ENCODE results near the gene KRT6C. TPM values are rescaled to one million over a fixed set of nuclear protein-coding genes. Genes with fewer than 3 reads are reported as not detected.

The KRT6C gene
- polyA plus RNA-seq, 1 experiment = not detected

DNA sequence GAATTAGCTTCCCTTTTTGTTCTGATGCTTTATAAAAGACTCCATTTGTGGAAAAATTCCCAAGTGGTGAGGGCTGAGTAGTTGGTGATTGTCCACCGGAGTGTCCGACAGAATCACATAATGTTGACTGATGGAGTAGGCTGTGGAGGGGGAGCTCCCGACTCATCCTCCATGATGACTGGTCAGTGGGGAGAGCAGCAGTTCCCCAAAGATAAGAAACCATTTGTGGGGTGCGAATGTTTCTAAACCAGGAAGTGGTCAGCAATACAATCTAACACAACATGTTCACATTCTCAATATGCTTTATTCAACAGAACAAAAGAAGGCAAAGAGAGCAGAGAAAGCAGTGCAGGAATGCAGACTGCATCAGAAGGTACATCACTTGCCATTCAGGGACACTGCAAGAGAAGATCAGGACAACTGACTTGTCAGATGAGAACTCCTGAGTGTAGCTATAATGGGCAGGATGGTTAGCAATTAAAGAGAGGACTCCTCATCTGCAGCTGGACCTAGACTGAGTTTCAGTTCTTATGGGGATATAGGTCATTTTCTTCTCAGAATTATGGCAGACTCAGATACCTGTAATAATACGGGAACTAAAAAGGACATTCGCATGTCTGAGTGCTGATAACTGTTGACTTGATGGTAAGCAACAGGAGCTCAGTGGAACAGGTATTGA is 27.1 kb downstream of the KRT6C start:
- peaks cover 5% of the 10 kb centered on the region for H3K27me3 ChIP-seq (ENCODE audit: control insufficient read depth, insufficient read depth, low read length)
- TF ChIP-seq, protein P1, sequence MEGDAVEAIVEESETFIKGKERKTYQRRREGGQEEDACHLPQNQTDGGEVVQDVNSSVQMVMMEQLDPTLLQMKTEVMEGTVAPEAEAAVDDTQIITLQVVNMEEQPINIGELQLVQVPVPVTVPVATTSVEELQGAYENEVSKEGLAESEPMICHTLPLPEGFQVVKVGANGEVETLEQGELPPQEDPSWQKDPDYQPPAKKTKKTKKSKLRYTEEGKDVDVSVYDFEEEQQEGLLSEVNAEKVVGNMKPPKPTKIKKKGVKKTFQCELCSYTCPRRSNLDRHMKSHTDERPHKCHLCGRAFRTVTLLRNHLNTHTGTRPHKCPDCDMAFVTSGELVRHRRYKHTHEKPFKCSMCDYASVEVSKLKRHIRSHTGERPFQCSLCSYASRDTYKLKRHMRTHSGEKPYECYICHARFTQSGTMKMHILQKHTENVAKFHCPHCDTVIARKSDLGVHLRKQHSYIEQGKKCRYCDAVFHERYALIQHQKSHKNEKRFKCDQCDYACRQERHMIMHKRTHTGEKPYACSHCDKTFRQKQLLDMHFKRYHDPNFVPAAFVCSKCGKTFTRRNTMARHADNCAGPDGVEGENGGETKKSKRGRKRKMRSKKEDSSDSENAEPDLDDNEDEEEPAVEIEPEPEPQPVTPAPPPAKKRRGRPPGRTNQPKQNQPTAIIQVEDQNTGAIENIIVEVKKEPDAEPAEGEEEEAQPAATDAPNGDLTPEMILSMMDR (IDR thresholded peaks at IDR 0.05; ENCODE audit: low read depth, low read length) = no peak
- H3K4me3 ChIP-seq (ENCODE audit: low read depth, low read length) = no peak overlapping the region
- DNase-seq (ENCODE audit: low read depth, low spot score) = no peak
- no peak overlapping the region for H3K27ac ChIP-seq (ENCODE audit: low read depth, low read length)
- ChIA-PET CTCF (no interaction called here), POLR2A (no interaction called here)
- no peaks in the 10 kb centered on the region for H3K9me3 ChIP-seq (ENCODE audit: control insufficient read depth, insufficient read depth, low read length)

DNA sequence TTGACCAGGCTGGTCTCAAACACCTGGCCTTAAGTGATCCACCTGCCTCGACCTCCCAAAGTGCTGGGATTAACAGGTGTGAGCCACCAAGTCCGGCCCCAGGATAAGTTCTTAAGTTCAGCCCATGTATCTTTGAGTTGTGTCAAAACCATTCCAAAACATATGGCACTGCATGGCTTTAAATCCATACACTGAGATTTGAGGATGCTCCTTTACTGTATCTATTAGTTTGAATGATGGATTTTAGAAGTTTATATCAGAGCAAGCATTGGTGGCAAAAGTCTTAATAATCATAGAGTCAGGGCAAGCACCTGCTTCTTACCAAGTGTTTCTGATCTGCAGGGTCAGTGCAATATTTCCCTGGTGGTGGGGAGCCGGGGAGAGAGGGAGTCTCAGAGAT is 27.7 kb downstream of the KRT6C start:
- Histone ChIP-seq H3K27me3 (ENCODE audit: control insufficient read depth, insufficient read depth, low read length) (peaks cover 5% of the 10 kb centered on the region), H3K9me3 (ENCODE audit: control insufficient read depth, insufficient read depth, low read length) (no peaks in the 10 kb centered on the region), H3K27ac (ENCODE audit: low read depth, low read length) (no peak overlapping the region), H3K4me3 (ENCODE audit: low read depth, low read length) (no peak overlapping the region)
- POLR2A ChIA-PET = no interaction called here
- CTCF ChIA-PET = no interaction called here
- no peak for DNase-seq (ENCODE audit: low read depth, low spot score)
- TF ChIP-seq, protein P1 (IDR thresholded peaks at IDR 0.05; ENCODE audit: low read depth, low read length) = no peak

DNA sequence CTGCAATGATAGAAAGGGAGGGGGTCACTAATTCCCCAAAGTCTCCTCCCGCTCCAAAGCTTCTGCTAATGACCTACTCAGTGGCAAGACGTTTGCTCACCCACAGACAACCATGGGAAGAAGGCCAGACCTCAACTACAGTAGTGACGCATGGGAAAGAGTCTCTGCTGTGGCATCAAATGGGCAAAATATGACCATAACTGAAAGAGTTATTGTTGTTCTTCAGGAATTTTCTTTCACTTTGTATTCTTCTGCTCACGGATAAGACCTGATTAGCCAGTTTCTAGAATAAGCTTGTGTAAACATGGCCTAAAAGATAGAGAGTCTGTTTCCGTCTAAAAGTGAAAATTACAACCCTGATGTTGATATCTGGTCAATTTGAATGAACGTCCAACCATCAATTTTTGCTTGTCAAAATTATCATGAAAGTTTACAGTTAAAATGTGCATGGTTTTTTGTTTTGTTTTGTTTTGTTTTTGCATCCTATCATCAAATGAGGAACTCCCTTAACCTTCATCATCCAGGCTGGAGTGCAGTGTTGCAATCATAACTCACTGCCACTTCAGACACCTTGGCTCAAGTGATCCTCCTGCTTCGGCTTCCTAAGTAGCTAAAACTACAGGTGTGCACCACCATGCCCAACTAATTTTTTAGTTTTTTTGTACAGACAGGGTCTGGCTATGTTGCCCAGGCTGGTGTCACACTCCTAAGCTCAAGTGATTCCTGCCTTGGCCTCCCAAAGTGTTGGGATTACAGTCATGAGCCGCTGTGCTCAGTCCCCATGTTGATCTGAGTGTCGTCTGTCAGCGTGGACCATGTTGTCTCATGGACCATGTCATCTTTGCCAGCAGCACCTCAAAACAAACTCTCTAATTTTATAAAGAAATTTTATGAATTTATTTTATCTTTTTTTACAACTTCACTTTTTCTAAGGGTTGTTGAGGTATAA is 28.7 kb downstream of the KRT6C start:
- TF ChIP-seq, protein P1 (IDR thresholded peaks at IDR 0.05; ENCODE audit: low read depth, low read length) = no peak
- Histone ChIP-seq H3K27ac (ENCODE audit: low read depth, low read length) (no peak overlapping the region), H3K9me3 (ENCODE audit: control insufficient read depth, insufficient read depth, low read length) (no peaks in the 10 kb centered on the region), H3K27me3 (ENCODE audit: control insufficient read depth, insufficient read depth, low read length) (peaks cover 5% of the 10 kb centered on the region), H3K4me3 (ENCODE audit: low read depth, low read length) (no peak overlapping the region)
- no peak for DNase-seq (ENCODE audit: low read depth, low spot score)
- POLR2A ChIA-PET = no interaction called here
- CTCF ChIA-PET = no interaction called here

- no peak for DNase-seq (ENCODE audit: low read depth, low spot score)
- Histone ChIP-seq H3K4me3 (ENCODE audit: low read depth, low read length) (no peak overlapping the region), H3K27me3 (ENCODE audit: control insufficient read depth, insufficient read depth, low read length) (no peaks in the 10 kb centered on the region), H3K27ac (ENCODE audit: low read depth, low read length) (no peak overlapping the region), H3K9me3 (ENCODE audit: control insufficient read depth, insufficient read depth, low read length) (no peaks in the 10 kb centered on the region)
- TF ChIP-seq, protein P1 (IDR thresholded peaks at IDR 0.05; ENCODE audit: low read depth, low read length) = no peak
- ChIA-PET POLR2A (no interaction called here), CTCF (no interaction called here)
Measured at GRCh38 chr12:52443966-52444365, 29.6 kb downstream of the KRT6C start.

GRCh38 chr12:52442600-52443061 is 31.0 kb downstream of the KRT6C start:
- Histone ChIP-seq H3K27ac (ENCODE audit: low read depth, low read length) (no peak overlapping the region), H3K27me3 (ENCODE audit: control insufficient read depth, insufficient read depth, low read length) (no peaks in the 10 kb centered on the region), H3K9me3 (ENCODE audit: control insufficient read depth, insufficient read depth, low read length) (no peaks in the 10 kb centered on the region), H3K4me3 (ENCODE audit: low read depth, low read length) (no peak overlapping the region)
- CTCF ChIA-PET = no interaction called here
- POLR2A ChIA-PET = no interaction called here
- DNase-seq (ENCODE audit: low read depth, low spot score) = peak; percentile 20
- TF ChIP-seq, protein P1 (IDR thresholded peaks at IDR 0.05; ENCODE audit: low read depth, low read length) = 0 out of 2 replicates have a peak, but pooled peaks have one; percentile 9
